MM.1S (cell line): ENCODE results near the gene CCDC188.

Experiments used
- EZH2 ChIP-seq: fragments of 300-600 bp; sonication (generic); optimal IDR thresholded peaks from 2 replicates; pipeline ENCODE3; 2017; ENCODE audit warnings: low read depth, mild to moderate bottlenecking, antibody characterized with exemption, low read length, mixed read lengths
- TF ChIP-seq, protein P1 (sequence below): fragments of 300-600 bp; sonication (generic); IDR thresholded peaks from 2 replicates; pipeline ENCODE4 v1.5.1; 2016; ENCODE audit warnings: antibody characterized with exemption, low read length, mixed read lengths

DNA sequence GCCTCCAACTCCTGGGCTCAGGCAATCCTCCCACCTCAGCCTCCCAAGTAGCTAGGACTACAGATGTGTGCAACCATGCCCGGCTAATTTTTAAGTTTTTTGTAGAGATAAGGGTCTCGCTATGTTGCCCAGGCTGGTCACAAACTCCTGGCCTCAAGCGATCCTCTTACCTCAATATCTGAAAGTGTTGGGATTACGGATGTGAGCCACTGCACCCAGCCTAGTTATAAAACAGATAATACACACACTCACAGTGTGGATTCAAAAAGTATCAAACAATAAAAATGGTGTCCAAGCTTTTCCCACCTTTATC lies 377 bp upstream of the CCDC188 start:
- TF ChIP-seq EZH2: no peak
- TF ChIP-seq, protein P1, sequence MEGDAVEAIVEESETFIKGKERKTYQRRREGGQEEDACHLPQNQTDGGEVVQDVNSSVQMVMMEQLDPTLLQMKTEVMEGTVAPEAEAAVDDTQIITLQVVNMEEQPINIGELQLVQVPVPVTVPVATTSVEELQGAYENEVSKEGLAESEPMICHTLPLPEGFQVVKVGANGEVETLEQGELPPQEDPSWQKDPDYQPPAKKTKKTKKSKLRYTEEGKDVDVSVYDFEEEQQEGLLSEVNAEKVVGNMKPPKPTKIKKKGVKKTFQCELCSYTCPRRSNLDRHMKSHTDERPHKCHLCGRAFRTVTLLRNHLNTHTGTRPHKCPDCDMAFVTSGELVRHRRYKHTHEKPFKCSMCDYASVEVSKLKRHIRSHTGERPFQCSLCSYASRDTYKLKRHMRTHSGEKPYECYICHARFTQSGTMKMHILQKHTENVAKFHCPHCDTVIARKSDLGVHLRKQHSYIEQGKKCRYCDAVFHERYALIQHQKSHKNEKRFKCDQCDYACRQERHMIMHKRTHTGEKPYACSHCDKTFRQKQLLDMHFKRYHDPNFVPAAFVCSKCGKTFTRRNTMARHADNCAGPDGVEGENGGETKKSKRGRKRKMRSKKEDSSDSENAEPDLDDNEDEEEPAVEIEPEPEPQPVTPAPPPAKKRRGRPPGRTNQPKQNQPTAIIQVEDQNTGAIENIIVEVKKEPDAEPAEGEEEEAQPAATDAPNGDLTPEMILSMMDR: no peak
